DOHH2 (cell line): ENCODE measurements around the gene PARP8.

Experiments
- H3F3A ChIP-seq: fragments of 200-600 bp; sonication (generic), shearing (Covaris generic); 2 replicates; pipeline ENCODE4 v1.6.0; 2016; ENCODE audit warnings: antibody characterized with exemption, mild to moderate bottlenecking; ENCODE audit not compliant: control insufficient read depth, insufficient read depth
- H3K27ac ChIP-seq: fragments of 200-600 bp; sonication (generic); 2 replicates; pipeline ENCODE4 v1.5.1; 2014; ENCODE audit warnings: low read depth, mild to moderate bottlenecking, low read length, moderate library complexity
- H3K27me3 ChIP-seq: fragments of 200-600 bp; sonication (generic); 2 replicates; pipeline ENCODE4 v1.6.1; 2014; ENCODE audit warnings: mild to moderate bottlenecking, low read length, mixed read lengths; ENCODE audit not compliant: control insufficient read depth
- H3K36me3 ChIP-seq: fragments of 200-600 bp; sonication (generic); 2 replicates; pipeline ENCODE4 v1.6.1; 2014; ENCODE audit warnings: mild to moderate bottlenecking, low read length, moderate library complexity, mixed read lengths; ENCODE audit not compliant: control insufficient read depth
- H3K4me1 ChIP-seq: fragments of 200-600 bp; sonication (generic); 2 replicates; pipeline ENCODE4 v1.6.1; 2014; ENCODE audit warnings: mild to moderate bottlenecking, low read length, mixed read lengths; ENCODE audit not compliant: control insufficient read depth
- H3K4me2 ChIP-seq: fragments of 200-600 bp; sonication (generic); 2 replicates; pipeline ENCODE4 v1.6.0; 2014; ENCODE audit warnings: mild to moderate bottlenecking, low read length, moderate library complexity
- H3K4me3 ChIP-seq: fragments of 200-600 bp; sonication (generic); 2 replicates; pipeline ENCODE4 v1.5.1; 2014; ENCODE audit warnings: mild to moderate bottlenecking, low read length, mixed read lengths
- H3K79me2 ChIP-seq: fragments of 200-600 bp; sonication (generic); 2 replicates; pipeline ENCODE4 v1.6.1; 2014; ENCODE audit warnings: mild to moderate bottlenecking, low read length, mixed read lengths; ENCODE audit not compliant: control insufficient read depth
- H3K9me2 ChIP-seq: fragments of 200-600 bp; sonication (generic); replicated peaks from 2 replicates; pipeline ENCODE4 v1.6.1; 2014; ENCODE audit warnings: mild to moderate bottlenecking, low read length, mixed read lengths; ENCODE audit not compliant: control insufficient read depth
- H3K9me3 ChIP-seq: fragments of 200-600 bp; sonication (generic); 2 replicates; pipeline ENCODE4 v1.6.1; 2014; ENCODE audit warnings: antibody characterized with exemption, low read length, mixed read lengths; ENCODE audit not compliant: control insufficient read depth, insufficient read depth
- H4K20me1 ChIP-seq: fragments of 200-600 bp; sonication (generic); 2 replicates; pipeline ENCODE4 v1.6.0; 2014; ENCODE audit warnings: low read depth, mild to moderate bottlenecking, antibody characterized with exemption, low read length, moderate library complexity; ENCODE audit not compliant: control insufficient read depth, insufficient read depth
- CTCF ChIP-seq: fragments of 200-600 bp; sonication (generic); IDR thresholded peaks from one replicate; pipeline ENCODE4 v1.5.1; 2014; ENCODE audit warnings: antibody characterized with exemption, mild to moderate bottlenecking, low read depth, low read length; ENCODE audit not compliant: poor library complexity, severe bottlenecking
- EZH2phosphoT487 ChIP-seq: fragments of 200-600 bp; sonication (generic); IDR thresholded peaks from 2 replicates; pipeline ENCODE4 v1.6.1; 2017; ENCODE audit warnings: borderline replicate concordance, mild to moderate bottlenecking, antibody characterized with exemption, low read length, moderate library complexity, mixed read lengths

The PARP8 gene

GRCh38 chr5:50822046-50822445 is 155.6 kb downstream of the PARP8 start:
- TF ChIP-seq CTCF (no peak), EZH2phosphoT487 (no peak)
- H3K9me3 ChIP-seq: no peaks in the 10 kb centered on the region
- no peaks in the 10 kb centered on the region for H3K9me2 ChIP-seq
- H3K4me2 ChIP-seq: no peak overlapping the region
- no peaks in the 10 kb centered on the region for H3F3A ChIP-seq
- no peaks in the 10 kb centered on the region for H3K27me3 ChIP-seq
- H3K79me2 ChIP-seq: no peaks in the 10 kb centered on the region
- H4K20me1 ChIP-seq: no peaks in the 10 kb centered on the region
- H3K36me3 ChIP-seq: peaks cover 82% of the 10 kb centered on the region
- H3K4me1 ChIP-seq: 0 out of 2 replicates have a peak, but pooled peaks cover 4% of the 10 kb centered on the region
- H3K4me3 ChIP-seq: no peak overlapping the region
- H3K27ac ChIP-seq: no peak overlapping the region

GRCh38 chr5:50822761-50823160 is 156.3 kb downstream of the PARP8 start:
- H3K9me3 ChIP-seq: no peaks in the 10 kb centered on the region
- no peaks in the 10 kb centered on the region for H3K9me2 ChIP-seq

GRCh38 chr5:50823568-50823967 is 157.1 kb downstream of the PARP8 start:
- no peak overlapping the region for H3K27ac ChIP-seq

More at GRCh38 chr5:50822761-50823160, 156.3 kb downstream of the PARP8 start:
- H4K20me1 ChIP-seq: no peaks in the 10 kb centered on the region
- H3K79me2 ChIP-seq: no peaks in the 10 kb centered on the region
- H3K36me3 ChIP-seq: peaks cover 80% of the 10 kb centered on the region
- TF ChIP-seq EZH2phosphoT487 (no peak), CTCF (no peak)
- H3F3A ChIP-seq: no peaks in the 10 kb centered on the region
- no peaks in the 10 kb centered on the region for H3K27me3 ChIP-seq
- no peak overlapping the region for H3K27ac ChIP-seq
- 0 out of 2 replicates have a peak, but pooled peaks cover 4% of the 10 kb centered on the region for H3K4me1 ChIP-seq
- H3K4me3 ChIP-seq: no peak overlapping the region
- H3K4me2 ChIP-seq: no peak overlapping the region

More at GRCh38 chr5:50823568-50823967, 157.1 kb downstream of the PARP8 start:
- H3K9me3 ChIP-seq: no peaks in the 10 kb centered on the region
- H3K4me1 ChIP-seq: 0 out of 2 replicates have a peak, but pooled peaks cover 4% of the 10 kb centered on the region
- no peak overlapping the region for H3K4me2 ChIP-seq
- no peak overlapping the region for H3K4me3 ChIP-seq
- no peaks in the 10 kb centered on the region for H3K79me2 ChIP-seq
- TF ChIP-seq EZH2phosphoT487: no peak
- TF ChIP-seq CTCF: no peak
- no peaks in the 10 kb centered on the region for H3K9me2 ChIP-seq
- peaks cover 80% of the 10 kb centered on the region for H3K36me3 ChIP-seq
- no peaks in the 10 kb centered on the region for H3K27me3 ChIP-seq
- no peaks in the 10 kb centered on the region for H4K20me1 ChIP-seq
- no peaks in the 10 kb centered on the region for H3F3A ChIP-seq
